HG02678 (cell line): ENCODE results near the gene EP400.

Experiments
- ATAC-seq: cut with Tn5 transposase; IDR thresholded peaks from one replicate; pipeline ENCODE4 v1.9.1; 2021; ENCODE audit warnings: mild to moderate bottlenecking, moderate library complexity; ENCODE audit not compliant: unreplicated experiment

The EP400 gene

DNA sequence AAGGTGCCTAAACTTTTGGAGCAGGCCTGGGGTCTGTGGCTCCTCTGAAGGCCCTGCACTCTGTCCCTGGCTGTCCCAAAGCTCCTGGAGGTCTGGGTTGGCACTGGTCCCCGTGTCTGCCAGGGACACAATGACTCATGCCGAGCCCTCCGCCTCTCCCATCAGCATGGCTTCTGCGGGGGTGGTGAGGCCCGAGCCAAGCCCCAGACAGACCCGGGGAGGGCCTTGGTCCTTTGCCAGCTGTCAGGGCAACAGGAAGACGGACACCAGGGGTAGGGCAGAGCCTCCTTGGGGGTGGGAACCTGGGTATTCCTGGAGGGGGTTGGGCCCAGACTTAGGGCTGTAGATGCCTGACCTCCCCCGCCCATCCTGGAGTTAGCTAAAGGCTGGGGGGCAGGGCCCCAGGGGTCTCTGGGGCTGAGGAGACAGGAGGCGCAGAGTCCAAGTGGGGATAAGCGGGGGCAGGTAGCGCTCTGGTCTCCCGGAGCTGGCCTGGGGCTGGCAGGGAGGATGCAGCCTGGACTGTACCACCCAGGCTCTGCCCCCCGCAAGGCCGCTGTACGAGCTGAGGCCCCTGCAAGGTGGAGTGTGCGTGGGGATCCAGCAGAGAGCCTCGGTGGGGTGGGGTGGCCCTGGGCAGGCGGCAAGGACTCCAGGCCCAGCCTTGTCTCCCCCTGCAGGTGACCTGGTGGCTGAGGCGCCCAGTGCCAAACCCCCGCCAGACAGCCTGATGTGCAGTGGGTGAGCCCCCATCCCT, 37.0 kb upstream of the EP400 start:
- ATAC-seq, result no peak

DNA sequence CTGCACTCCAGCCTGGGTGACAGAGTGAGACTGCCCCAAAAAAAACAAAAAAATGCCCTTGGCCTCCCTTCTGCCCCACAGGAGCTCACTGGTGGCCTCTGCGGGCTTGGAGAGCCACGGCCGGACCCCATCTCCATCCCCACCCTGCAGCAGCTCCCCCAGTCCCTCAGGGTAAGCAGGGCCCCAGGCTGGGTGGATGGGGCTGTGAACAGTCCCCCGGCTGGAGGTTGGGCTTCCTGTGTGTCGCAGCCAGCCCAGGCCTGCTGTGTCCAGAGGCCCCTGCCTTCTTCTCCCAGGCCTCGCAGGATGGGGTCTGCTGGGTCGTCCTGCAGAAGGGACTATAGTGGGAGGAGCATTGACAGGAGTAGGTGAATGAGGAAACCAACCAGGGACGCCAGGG, 36.1 kb upstream of the EP400 start:
- ATAC-seq, result no peak

DNA sequence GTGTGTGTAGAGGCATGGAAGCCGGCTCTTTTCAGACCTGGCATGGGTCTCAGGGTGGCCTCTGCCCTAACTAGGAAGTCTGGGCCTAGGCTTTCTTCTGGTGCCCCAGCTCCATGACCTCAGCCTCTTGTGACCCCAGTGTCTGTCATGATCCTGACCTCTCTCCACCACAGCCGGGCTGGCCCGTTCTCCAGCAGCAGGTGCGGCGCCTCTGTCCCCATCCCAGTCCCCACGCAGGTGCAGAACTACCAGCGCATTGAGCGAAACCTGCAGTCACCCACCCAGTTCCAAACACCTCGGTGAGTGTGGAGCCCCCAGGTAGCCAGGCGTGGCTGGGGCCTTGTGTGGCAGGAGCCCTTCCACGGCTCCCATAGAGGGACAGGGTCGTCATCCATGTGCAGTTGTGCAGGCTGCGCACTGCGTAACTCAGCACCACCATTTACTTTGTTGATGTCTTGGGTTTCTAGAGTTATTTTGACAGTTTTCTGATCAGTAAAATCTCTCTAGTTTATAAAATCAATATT, 35.5 kb upstream of the EP400 start:
- ATAC-seq, result no peak

DNA sequence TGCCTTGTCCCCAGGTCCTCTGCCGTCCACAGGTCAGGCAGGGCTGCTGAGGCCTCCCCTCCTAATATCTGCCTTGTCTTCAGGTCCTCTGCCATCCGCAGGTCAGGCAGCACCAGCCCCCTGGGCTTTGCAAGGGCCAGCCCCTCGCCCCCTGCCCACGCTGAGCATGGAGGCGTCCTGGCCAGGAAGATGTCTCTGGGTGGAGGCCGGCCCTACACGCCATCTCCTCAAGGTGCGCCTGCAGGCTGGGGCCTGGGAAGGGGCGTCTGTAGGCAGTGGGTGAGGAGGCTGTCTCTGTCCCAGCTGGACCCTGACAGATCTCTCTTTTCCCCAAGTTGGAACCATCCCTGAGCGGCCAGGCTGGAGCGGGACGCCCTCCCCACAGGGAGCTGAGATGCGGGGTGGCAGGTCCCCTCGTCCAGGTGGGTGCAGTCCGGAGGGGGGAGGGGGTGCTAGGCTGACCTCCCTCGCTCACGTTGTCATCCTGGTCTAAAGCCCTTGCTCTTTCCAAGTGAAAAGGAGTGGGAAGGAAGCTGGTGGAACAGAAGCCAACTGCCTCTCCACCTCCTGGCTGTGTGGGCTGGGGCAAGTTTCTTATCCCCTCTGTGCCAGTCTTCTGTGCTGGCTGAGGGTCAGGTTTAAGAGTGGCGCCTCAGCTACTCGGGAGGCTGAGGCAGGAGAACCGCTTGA, 34.6 kb upstream of the EP400 start:
- ATAC-seq, result no peak

- no peak for ATAC-seq
These were observed 33.9 kb upstream of the EP400 start for GRCh38 chr12:131915823-131916222.

DNA sequence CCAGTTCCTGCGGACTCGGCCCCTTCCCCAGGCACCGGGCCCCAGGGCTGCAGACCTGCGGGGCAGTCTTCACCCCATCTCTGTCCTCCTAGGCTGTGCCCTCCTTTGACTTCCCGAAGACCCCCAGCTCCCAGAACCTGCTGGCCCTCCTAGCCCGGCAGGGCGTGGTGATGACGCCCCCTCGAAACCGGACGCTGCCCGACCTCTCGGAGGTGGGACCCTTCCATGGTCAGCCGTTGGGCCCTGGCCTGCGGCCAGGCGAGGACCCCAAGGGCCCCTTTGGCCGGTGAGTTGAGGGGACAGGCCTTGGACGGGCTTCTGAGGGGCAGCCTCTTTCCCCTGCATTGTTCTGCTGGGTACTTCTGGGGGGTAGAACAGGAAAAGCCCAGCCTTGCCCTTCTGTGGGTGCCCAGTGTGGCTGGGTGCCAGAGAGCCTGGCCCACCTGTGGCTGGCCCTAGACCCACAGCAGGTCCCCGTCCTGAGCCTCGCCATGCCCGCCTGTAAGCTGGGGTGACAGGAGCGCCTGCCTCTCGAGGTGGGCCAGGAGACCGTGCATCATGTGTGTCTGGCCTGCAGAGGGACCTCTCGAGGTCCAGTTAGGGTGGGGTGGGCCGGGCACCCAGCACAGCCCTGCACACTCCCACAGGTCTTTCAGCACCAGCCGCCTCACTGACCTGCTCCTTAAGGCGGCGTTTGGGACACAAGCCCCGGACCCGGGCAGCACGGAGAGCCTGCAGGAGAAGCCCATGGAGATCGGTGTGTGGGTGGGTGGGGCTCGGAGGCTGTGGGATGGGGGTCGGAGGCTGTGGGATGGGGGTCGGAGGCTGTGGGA, 33.2 kb upstream of the EP400 start:
- no peak for ATAC-seq

GRCh38 chr12:131917139-131917710, 32.5 kb upstream of the EP400 start:
- ATAC-seq, result no peak

DNA sequence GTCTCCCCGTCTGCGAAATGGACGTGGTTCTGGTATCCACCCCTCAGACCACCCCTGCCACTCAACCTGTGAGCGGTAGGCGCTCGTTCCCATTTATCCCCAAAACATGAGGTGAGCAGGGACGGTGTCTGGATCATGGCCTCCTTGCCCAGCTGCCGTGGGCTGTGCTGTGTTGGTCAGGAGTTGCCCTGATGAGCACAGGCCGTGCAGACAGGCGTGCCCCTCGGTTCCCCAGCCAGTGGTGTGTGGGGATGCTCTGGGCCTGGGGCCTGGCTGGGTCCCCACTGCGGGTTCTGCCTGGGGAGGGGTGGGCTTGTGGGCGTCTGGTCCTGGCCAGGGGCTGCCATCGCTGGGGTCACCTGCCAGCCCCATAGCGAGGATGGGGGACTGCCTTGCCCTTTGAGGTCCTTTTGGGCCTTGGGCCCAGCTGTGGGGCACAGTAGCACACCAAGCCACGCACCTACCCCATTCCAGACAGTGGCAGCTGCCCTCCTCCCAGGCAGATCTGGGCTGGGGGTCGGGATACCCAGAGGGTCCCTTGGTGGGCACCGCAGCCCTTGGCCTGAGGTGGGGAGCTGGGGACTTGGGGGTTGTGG, 31.9 kb upstream of the EP400 start:
- ATAC-seq, result no peak

GRCh38 chr12:131918311-131919050, 31.3 kb upstream of the EP400 start:
- no peak for ATAC-seq

DNA sequence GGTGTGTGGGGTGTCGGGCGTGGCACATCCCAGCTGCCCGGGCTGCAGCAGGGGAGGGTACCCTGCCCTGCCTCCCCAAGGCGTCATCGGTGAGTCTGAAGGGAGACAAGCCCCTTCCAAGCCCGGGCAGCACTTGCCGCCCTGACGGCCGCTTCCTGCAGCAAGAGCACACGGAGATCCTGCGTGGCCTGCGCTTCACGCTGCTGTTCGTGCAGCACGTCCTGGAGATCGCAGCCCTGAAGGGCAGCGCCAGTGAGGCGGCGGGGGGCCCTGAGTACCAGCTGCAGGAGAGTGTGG, 30.7 kb upstream of the EP400 start:
- ATAC-seq, result no peak

DNA sequence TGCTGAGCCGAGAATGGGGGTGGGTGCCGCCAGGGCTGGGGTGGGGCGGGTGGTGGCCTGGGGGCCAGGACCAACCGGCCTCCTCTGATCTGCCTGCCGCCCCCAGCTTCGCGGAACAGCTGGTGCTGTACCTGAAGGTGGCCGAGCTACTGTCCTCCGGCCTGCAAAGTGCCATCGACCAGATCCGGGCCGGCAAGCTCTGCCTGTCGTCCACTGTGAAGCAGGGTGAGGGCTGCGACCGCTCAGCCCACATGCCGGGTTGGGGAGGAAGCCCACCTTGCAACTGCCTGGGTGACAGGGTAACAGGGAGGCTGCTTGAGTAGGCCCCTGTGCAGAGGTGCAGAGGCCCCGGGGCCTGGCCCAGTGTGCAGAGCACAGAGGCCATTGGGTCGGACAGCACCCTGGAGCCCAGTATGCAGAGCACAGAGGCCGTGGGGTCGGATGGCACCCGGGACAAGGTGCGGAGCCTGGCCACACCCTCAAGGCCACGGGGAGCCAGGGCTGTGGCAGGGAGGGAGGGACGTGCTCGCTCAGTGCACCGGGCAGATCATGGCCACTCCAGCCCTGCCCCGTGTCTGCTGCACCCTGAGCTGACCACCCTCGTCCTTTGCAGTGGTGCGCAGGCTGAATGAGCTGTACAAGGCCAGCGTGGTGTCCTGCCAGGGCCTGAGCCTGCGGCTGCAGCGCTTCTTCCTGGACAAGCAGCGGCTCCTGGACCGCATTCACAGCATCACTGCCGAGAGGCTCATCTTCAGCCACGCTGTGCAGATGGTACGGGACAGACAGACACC, 30.2 kb upstream of the EP400 start:
- no peak for ATAC-seq

GRCh38 chr12:131920157-131920508, 29.6 kb upstream of the EP400 start:
- no peak for ATAC-seq

DNA sequence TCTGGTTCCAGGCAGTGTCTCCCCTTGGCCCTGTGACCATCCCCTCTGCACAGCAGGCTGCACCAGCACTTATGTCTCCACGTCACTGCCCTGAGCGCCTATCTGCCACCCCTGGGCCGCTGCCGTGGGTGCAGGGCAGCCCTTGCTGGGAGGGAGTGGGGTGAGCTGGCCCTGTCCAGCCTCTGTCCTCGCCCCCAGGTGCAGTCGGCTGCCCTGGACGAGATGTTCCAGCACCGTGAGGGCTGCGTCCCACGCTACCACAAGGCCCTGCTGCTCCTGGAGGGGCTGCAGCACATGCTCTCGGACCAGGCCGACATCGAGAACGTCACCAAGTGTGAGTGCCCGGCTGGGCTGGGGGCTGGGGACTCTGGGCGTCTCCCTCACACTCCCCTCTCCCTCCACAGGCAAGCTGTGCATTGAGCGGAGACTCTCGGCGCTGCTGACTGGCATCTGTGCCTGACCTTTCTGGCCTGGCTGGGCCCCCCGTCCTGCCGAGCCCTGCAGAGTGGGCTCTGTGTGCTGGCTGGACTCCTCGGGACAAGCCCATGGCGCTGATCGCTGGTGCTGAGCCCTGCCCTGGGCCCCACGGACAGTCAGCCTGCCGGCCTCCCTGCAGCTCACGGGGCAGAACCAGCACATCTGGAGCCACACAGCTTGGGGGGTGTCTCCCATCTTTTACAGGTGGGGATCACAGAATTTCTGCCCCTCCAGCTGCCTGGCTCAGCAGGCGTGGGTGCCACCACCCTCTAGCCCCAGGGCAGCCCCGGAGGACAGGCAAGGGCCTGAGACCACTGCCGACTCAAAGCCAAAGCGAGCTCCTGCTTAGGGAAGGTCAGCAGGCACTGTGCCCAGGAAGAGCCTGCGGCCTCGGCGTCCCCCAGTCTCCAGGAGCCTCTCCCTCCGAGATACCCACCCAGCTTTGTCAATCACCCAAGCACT, 28.6 kb upstream of the EP400 start:
- ATAC-seq, result no peak

DNA sequence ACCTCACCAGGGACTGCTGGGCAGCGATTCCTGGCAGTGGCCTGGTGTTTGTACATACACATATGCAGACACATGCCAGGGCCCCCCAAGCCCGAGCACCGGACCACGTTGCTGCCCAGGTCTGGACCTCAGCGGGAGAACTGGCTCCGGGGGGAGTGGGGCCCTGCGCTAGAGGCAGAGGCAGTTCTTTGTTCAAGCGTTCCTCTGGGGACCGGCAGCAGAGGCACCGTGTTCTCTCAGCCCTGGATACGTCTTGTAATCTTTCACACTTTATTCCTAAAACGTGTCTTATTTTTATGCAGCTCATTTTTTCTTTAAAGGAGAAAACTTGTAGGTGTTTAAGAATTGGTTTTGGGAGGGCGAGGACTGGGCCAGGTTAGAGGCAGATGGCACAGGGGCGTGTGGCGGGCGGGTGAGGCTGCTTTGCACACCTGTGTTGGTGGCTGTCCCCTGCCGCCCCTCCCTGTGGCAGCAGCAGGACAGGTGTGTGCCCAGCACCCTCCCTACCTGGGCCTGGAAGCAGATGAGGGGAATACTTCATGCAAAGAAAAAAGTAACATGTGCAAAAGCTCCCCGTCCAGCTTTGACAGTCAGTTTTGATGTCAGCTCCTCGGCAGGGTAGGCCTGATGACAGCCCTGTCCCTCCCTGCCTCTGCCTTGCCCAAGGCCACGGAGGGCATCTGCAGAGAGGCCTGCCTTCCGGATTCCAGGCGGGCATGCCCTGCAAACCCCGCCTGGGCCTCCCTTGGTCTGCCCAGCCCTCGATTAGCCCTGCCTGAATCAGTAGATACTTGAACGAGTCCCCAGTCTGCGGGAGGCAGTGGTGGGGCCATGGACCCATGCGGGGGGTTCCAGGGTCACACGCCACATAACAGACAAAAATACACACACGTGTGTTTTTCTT, 27.6 kb upstream of the EP400 start:
- ATAC-seq, result no peak

GRCh38 chr12:131922772-131923171, 27.0 kb upstream of the EP400 start:
- ATAC-seq, result no peak

GRCh38 chr12:131923260-131923659, 26.5 kb upstream of the EP400 start:
- peak; percentile 83 for ATAC-seq
